Measurements from ENCODE around the gene DCP1A. TPM values are rescaled to one million over a fixed set of nuclear protein-coding genes. Genes with fewer than 3 reads are reported as not detected.

DCP1A gene
- total and polyA plus RNA-seq, 2 donors (not counting 3 experiments of a cell fraction or from before 2014, with no cell fraction given), result 32.3 to 38.0 TPM

- TSS peak; percentile 7 for BruUV-seq (replicated peaks)
- Histone ChIP-seq H3K4me2 (ENCODE audit: insufficient read depth, low read length) (no peak overlapping the region), H3K27ac (ENCODE audit: insufficient read depth, low read depth, low read length) (no peak overlapping the region), H3K36me3 (ENCODE audit: control insufficient read depth in 2 of 2, extremely low read depth in 1 of 2, insufficient read depth in 2 of 2, low read length in 2 of 2) (peaks cover 11 to 25% of the 10 kb centered on the region in 2 experiments), H3K4me3 (replicated peaks in 1 of 3; ENCODE audit: insufficient read depth in 1 of 3, low read depth in 1 of 3, low read length in 3 of 3) (no peak overlapping the region), H3K27me3 (ENCODE audit: control insufficient read depth in 2 of 2, insufficient read depth in 2 of 2, low read length in 2 of 2) (no peaks in the 10 kb centered on the region), H3K4me1 (ENCODE audit: control insufficient read depth, extremely low read depth, insufficient read depth, low read length) (no peaks in the 10 kb centered on the region), H3K9me1 (replicated peaks; ENCODE audit: control insufficient read depth, extremely low read depth, insufficient read depth, low read length) (no peaks in the 10 kb centered on the region), H3K9me3 (replicated peaks; ENCODE audit: control insufficient read depth, insufficient read depth, low read length) (no peaks in the 10 kb centered on the region), H4K20me1 (replicated peaks; ENCODE audit: control insufficient read depth, extremely low read depth, insufficient read depth, low read length) (no peaks in the 10 kb centered on the region), H2AFZ (ENCODE audit: low read depth, low read length) (no peak overlapping the region), H3K9ac (replicated peaks; ENCODE audit: extremely low read depth, insufficient read depth, low read length) (no peak overlapping the region), H3K79me2 (ENCODE audit: control insufficient read depth, insufficient read depth, low read length) (no peaks in the 10 kb centered on the region)
- no peak for TF ChIP-seq EZH2 (IDR thresholded peaks at IDR 0.05; ENCODE audit: borderline replicate concordance, low read depth, low read length, severe bottlenecking)
- no peak for TF ChIP-seq MAX (IDR thresholded peaks at IDR 0.05; ENCODE audit: insufficient read depth, insufficient read length)
- no peak for TF ChIP-seq POLR2A (IDR thresholded peaks at IDR 0.05; ENCODE audit: low read depth, low read length)
- TF ChIP-seq GATA2 (IDR thresholded peaks at IDR 0.05; ENCODE audit: insufficient read depth, insufficient read length, low read depth, low read length), result no peak
- TF ChIP-seq CTCF (IDR thresholded peaks at IDR 0.05; ENCODE audit: extremely low read depth in 1 of 2, insufficient read depth in 1 of 2, low read depth in 1 of 2, low read length in 2 of 2), result no peak
- no peak for TF ChIP-seq FOS (IDR thresholded peaks at IDR 0.05; ENCODE audit: borderline replicate concordance, insufficient read depth, low read length)
- no peak for TF ChIP-seq JUN (IDR thresholded peaks at IDR 0.05; ENCODE audit: borderline replicate concordance, insufficient read depth, insufficient read length, low read depth)
- no peak for TF ChIP-seq POLR2AphosphoS5 (IDR thresholded peaks at IDR 0.05; ENCODE audit: insufficient read depth, low read depth, low read length)
- no peak for TF ChIP-seq MYC (IDR thresholded peaks at IDR 0.05; ENCODE audit: low read depth, low read length)
- DNase-seq (ENCODE audit: low read depth, low spot score) (no peak), FAIRE-seq (no peak)
- ChIA-PET CTCF (interaction anchor here (1.0 to 2.7 kb wide), 5 partner anchors 9 to 67 kb away, joined by 3 to 13 read pairs (median 3); no protein-coding TSS in a partner anchor), POLR2A (no interaction called here)
- intact Hi-C loops (cut with micrococcal nuclease) (no loop called here), dilution Hi-C loops (cut with MboI; ENCODE audit: extremely low pct_ligation_motif_present, low sequenced_read_pairs) (no loop called here)
Measured at GRCh38 chr3:53287131-53287629, 60.2 kb downstream of the DCP1A start.

All from endothelial cell of umbilical vein (primary cell).